Subcutaneous adipose tissue (tissue), 4 donors: ENCODE results near the gene SERPINA5. TPM values are rescaled to one million over a fixed set of nuclear protein-coding genes. Genes with fewer than 3 reads are reported as not detected.

Experiments
- total RNA-seq, 4 donors: library from RNA; depleted of rRNA; stranded (reverse); fragments of >200 nt; gene quantifications; one replicate each; pipeline ENCODE4 v1.1.0, GENCODE V29; 2016
- TF ChIP-seq, protein P1 (sequence below): fragments of 450-650 bp; IDR thresholded peaks from one replicate; pipeline ENCODE4 v1.5.1; 2016; ENCODE audit warnings: low read depth, mild to moderate bottlenecking, control low read depth, antibody characterized with exemption, moderate library complexity

SERPINA5 gene
- total RNA-seq, 4 donors from 2014 or later: 2.0 to 5.5 (median 3.2) TPM

DNA sequence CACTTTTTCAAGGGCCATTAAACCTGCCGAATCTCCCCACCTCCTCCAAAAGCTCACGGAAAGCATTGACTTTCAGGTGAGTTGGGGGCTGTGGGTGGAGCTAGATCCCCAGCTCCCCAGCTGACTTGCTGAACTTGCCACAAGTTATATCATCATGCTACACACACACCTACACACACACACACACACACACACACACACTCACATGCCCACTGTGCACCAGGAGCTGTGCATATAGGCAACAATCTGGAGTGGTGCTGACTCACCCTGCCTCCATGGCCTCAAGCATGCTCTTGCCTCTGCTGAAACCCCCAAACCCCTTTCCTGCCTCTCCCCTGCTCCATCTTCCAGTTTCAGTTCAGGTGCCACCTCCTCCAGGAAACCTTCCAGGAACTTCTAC is 57.1 kb downstream of the SERPINA5 start:
- TF ChIP-seq, protein P1, sequence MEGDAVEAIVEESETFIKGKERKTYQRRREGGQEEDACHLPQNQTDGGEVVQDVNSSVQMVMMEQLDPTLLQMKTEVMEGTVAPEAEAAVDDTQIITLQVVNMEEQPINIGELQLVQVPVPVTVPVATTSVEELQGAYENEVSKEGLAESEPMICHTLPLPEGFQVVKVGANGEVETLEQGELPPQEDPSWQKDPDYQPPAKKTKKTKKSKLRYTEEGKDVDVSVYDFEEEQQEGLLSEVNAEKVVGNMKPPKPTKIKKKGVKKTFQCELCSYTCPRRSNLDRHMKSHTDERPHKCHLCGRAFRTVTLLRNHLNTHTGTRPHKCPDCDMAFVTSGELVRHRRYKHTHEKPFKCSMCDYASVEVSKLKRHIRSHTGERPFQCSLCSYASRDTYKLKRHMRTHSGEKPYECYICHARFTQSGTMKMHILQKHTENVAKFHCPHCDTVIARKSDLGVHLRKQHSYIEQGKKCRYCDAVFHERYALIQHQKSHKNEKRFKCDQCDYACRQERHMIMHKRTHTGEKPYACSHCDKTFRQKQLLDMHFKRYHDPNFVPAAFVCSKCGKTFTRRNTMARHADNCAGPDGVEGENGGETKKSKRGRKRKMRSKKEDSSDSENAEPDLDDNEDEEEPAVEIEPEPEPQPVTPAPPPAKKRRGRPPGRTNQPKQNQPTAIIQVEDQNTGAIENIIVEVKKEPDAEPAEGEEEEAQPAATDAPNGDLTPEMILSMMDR: no peak

DNA sequence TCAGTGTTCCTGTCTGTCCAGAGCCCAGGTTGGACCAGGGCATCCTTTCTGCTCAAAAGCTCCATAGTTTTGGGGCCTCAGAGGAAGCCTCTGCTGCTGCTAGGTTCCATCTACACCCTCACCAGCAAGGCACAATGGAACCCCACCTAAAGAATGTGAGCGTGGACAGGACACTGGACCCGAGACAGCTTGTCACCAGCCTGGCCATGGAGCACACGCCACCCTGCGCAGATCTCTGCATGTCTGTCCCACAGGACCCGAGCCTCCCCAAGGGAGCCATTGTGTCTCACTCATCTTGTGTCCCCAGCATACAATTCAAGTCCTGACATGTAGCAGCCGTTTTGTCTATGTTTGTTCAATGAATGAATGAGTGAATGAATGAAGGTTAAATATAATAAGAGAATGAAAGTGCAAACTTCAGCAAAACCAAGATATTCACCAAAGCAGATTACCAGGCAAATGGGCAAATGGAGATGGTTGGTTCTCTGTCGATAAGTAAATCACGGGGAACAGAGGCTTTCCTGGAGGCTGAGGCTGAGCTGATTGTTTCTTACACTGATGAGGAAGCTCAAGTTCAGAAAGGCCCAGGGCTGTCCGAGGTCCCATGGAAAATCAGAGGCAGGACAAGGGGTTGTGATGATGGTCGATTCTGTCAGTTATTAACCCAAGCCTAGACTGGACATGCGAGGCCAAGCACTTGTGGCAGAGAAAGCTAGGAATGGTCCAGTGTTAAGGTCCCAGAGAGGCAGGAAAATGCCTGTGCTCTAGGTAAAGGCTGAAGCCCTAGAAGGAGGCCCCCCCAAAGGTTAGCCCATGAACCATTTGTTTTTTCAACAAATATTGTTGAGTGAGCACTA is 58.0 kb downstream of the SERPINA5 start:
- TF ChIP-seq, protein P1: no peak

DNA sequence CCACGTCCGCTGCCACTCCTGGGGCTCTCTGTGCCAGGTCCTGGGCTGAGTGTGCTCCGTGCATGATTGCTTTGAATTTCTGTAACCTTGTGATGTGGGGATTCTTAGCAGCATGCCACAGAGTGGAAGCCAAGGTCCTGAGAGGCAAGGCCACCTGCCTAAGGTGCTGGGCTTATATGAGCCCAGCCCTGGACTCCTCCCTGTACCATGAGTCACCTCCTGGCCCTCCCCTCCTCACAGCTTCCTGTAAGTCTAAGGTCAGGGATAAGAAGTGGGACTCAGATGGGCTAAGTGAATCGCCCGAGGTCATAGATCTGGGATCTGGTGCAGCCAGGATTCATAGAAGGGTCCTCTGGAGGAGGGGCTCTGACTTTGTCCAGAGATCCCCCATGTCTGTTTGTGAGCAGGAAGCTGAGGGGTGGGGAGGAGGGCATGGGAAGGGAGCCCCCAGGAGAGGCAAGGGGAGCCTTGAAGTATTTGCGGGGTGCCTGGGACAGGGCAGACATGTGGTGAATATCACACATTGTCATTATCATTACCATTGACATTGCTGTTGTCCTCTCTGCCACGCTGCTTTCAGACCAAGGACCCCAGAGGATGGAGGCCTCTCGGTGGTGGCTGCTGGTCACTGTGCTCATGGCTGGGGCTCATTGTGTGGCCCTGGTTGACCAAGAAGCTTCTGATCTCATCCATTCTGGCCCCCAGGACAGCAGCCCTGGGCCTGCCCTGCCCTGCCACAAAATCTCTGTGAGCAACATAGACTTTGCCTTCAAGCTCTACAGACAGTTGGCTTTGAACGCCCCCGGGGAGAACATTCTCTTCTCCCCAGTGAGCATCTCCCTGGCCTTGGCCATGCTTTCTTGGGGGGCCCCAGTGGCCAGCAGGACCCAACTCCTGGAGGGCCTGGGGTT is 59.8 kb downstream of the SERPINA5 start:
- TF ChIP-seq, protein P1: no peak

DNA sequence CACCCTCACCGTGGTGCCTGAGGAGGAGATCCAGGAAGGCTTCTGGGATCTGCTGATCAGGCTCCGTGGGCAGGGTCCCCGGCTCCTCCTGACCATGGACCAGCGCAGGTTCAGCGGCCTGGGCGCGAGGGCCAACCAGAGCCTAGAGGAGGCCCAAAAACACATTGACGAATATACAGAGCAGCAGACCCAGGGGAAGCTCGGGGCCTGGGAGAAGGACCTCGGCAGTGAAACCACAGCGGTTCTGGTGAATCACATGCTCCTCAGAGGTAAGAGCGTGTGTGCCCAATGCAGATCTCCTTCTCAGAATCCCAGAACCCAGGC is 60.4 kb downstream of the SERPINA5 start:
- TF ChIP-seq, protein P1: no peak

Other genes starting within 250 kb of the SERPINA5 start
- gene SERPINA2, start 214.7 kb upstream of the SERPINA5 start, total RNA-seq: not detected
- gene SERPINA1, start 192.8 kb upstream of the SERPINA5 start, total RNA-seq: 10 to 100 TPM in 1 of 4 donors, 1 to 10 TPM in 3; 2.1 to 10.4 (median 3.7) TPM
- not detected for gene SERPINA11, start 128.6 kb upstream of the SERPINA5 start, total RNA-seq
- gene SERPINA9, start 105.2 kb upstream of the SERPINA5 start, total RNA-seq: not detected
- not detected for gene SERPINA12, start 72.0 kb upstream of the SERPINA5 start, total RNA-seq
- not detected for gene SERPINA4, start 20.0 kb upstream of the SERPINA5 start, total RNA-seq
- 100 to 1,000 TPM in 2 of 4 donors, 10 to 100 TPM in 1, 1 to 10 TPM in 1; 4.9 to 159 (median 82.0) TPM for gene SERPINA3, start 31.0 kb downstream of the SERPINA5 start, total RNA-seq
- 10 to 100 TPM in 1 of 4 donors, 1 to 10 TPM in 3; 6.0 to 13.7 (median 8.0) TPM for gene GSC, start 188.7 kb downstream of the SERPINA5 start, total RNA-seq